Upper lobe of left lung (tissue), 4 donors: ENCODE results near the gene FOXC2.

ENCODE experiments used
- EP300 ChIP-seq, 4 donors: sonication (generic); formaldehyde crosslinking; IDR thresholded peaks; one replicate each; pipeline ENCODE4 v1.5.1; 2017; ENCODE audit warnings: antibody characterized with exemption in 4 of 4, control low read depth in 2 of 4
- POLR2A ChIP-seq, 4 donors: fragments of 450-650 bp; IDR thresholded peaks; one replicate each; pipeline ENCODE4 v1.5.1; 2016 to 2017; ENCODE audit warnings: antibody characterized with exemption in 4 of 4, mild to moderate bottlenecking in 2 of 4
- POLR2AphosphoS5 ChIP-seq, 2 donors: sonication (generic); formaldehyde crosslinking; IDR thresholded peaks; one replicate each; pipeline ENCODE4 v1.5.1; 2017; ENCODE audit warnings: antibody characterized with exemption in 2 of 2
- TF ChIP-seq, protein P1 (sequence below), 6 experiments: fragments of 450-650 bp in 4 of 6; fragments of 200-600 bp in 2 of 6; sonication (generic) in 2 of 6; IDR thresholded peaks; one replicate each; pipeline ENCODE4 v1.5.1; 2016 to 2019; ENCODE audit warnings: antibody characterized with exemption in 6 of 6

GRCh38 chr16:86569701-86570447 lies 3.2 kb downstream of the FOXC2 start:
- TF ChIP-seq, protein P1, sequence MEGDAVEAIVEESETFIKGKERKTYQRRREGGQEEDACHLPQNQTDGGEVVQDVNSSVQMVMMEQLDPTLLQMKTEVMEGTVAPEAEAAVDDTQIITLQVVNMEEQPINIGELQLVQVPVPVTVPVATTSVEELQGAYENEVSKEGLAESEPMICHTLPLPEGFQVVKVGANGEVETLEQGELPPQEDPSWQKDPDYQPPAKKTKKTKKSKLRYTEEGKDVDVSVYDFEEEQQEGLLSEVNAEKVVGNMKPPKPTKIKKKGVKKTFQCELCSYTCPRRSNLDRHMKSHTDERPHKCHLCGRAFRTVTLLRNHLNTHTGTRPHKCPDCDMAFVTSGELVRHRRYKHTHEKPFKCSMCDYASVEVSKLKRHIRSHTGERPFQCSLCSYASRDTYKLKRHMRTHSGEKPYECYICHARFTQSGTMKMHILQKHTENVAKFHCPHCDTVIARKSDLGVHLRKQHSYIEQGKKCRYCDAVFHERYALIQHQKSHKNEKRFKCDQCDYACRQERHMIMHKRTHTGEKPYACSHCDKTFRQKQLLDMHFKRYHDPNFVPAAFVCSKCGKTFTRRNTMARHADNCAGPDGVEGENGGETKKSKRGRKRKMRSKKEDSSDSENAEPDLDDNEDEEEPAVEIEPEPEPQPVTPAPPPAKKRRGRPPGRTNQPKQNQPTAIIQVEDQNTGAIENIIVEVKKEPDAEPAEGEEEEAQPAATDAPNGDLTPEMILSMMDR (IDR thresholded peaks at IDR 0.05), result no peak
- TF ChIP-seq POLR2AphosphoS5 (IDR thresholded peaks at IDR 0.05), result no peak
- TF ChIP-seq EP300 (IDR thresholded peaks at IDR 0.05), result no peak
- TF ChIP-seq POLR2A (IDR thresholded peaks at IDR 0.05), result no peak
